Muscle layer of duodenum (tissue), 2 donors: ENCODE data around the gene ACTR8.

ENCODE experiments used
- H3K27ac ChIP-seq: one replicate; pipeline ENCODE4 v1.7.0; 2013; ENCODE audit warnings: mild to moderate bottlenecking, low read length
- H3K27me3 ChIP-seq: one replicate; pipeline ENCODE4 v1.7.0; 2013; ENCODE audit warnings: low read depth, mild to moderate bottlenecking, control low read depth, low read length
- H3K36me3 ChIP-seq, 2 donors: one replicate each; pipeline ENCODE4 v1.7.0; 2013; ENCODE audit warnings: low read length in 2 of 2, control low read depth in 1 of 2, mild to moderate bottlenecking in 1 of 2; ENCODE audit not compliant: insufficient read depth in 2 of 2, control insufficient read depth in 1 of 2
- H3K4me1 ChIP-seq, 2 donors: one replicate each; pipeline ENCODE4 v1.7.0; 2013; ENCODE audit warnings: low read length in 2 of 2, mild to moderate bottlenecking in 2 of 2, control low read depth in 1 of 2, moderate library complexity in 1 of 2; ENCODE audit not compliant: insufficient read depth in 2 of 2, control insufficient read depth in 1 of 2
- H3K4me3 ChIP-seq, 2 donors: one replicate each; pipeline ENCODE4 v1.7.0; 2013; ENCODE audit warnings: low read length in 2 of 2, low read depth in 1 of 2, mild to moderate bottlenecking in 1 of 2
- H3K9me3 ChIP-seq, 2 donors: one replicate each; pipeline ENCODE4 v1.7.0; 2013; ENCODE audit warnings: low read length in 2 of 2, control low read depth in 1 of 2, mild to moderate bottlenecking in 1 of 2; ENCODE audit not compliant: control insufficient read depth in 1 of 2
- donor health status: healthy.

Gene ACTR8

DNA sequence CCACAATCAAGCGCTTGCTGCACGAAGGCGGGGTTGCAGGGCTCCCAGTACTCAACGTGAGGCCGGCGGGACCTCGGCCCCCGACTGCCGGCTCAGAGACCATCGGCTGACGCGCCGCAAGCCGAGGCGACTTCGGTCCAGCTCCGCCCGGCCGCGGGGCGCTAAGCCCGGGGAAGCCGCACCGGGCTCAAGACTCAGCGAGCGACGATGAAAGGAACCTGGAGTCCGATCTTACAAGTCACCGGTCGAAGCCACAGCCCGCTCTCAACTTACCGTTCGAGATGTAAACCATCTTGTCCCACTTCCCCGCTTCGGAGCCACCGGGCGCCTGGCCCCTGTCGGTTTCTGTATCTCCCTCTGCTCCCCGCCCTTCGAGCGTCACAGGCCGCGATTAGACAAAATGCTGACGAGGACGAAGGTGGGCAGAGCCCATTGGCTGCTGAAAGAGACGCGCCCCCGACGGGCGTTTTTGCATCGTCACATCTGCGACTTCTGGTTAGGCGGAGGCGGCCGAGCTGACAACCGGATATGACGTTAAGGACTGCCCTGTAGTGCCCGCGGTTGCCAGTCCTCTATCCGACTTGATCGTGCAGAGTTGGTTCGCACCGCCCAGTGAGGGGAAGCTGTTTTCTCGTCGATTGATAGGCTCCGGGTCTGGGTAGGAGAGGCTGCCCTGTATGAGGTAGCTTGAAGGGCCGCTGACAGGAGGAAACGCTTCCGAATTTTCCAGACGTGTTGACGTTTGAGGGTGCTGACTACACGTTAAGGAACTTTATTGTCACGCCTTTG lies 9.7 kb upstream of the ACTR8 start, which contains the start of gene SELENOK:
TSS of gene SELENOK (minus strand) at position 363 of the 789 bp plus-strand sequence.
- no peaks in the 10 kb centered on the region for H3K9me3 ChIP-seq
- peak within 1 kb of the TSS; percentile 73 to 92 for H3K4me3 ChIP-seq
- H3K27ac ChIP-seq: peak within 1 kb of the TSS; percentile 92
- H3K4me1 ChIP-seq: peaks cover 0 to 16% of the 10 kb centered on the region in 2 donors
- no peaks in the 10 kb centered on the region for H3K27me3 ChIP-seq
- H3K36me3 ChIP-seq: no peaks in the 10 kb centered on the region

DNA sequence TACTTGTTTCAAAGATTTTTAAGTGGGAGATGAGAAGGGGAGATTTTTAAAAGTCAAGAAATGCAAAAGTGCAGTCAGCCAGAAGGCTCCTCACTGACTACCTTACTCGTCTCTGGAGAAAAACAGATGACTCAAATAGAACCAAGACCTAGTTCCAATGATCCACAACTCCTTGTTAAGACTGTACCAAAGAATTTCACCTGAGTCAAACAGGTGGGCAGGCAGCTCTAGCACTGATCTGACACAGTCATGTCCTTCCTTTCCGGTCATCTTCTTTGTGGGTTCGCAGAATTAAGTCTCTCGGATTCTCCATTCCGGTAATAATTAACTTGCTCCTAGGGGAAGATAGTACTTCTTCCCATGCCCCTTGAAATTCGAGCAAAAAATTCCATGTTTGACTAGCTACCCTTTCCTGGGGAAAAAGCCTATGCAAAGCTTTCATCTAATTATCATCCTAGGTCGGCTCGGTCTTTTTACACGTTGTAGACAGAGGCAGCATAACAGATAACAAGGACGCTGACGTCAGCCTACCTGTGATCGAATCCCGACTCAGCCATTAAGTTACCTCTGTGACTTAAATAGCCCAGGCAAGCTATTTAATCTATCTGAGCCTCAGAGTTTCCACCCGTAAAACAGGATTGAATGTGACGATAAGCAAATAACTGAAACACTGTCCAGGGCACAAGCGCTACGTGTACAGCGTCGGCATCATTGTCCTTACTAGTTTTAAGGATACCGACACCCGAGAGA lies 8.9 kb upstream of the ACTR8 start:
- Histone ChIP-seq H3K27me3 (no peaks in the 10 kb centered on the region), H3K4me3 (peak overlapping the region; percentile 73 to 92), H3K27ac (peak overlapping the region; percentile 92), H3K9me3 (no peaks in the 10 kb centered on the region), H3K4me1 (peaks cover 0 to 16% of the 10 kb centered on the region in 2 donors), H3K36me3 (peaks cover 3% of the 10 kb centered on the region in 2 donors)

DNA sequence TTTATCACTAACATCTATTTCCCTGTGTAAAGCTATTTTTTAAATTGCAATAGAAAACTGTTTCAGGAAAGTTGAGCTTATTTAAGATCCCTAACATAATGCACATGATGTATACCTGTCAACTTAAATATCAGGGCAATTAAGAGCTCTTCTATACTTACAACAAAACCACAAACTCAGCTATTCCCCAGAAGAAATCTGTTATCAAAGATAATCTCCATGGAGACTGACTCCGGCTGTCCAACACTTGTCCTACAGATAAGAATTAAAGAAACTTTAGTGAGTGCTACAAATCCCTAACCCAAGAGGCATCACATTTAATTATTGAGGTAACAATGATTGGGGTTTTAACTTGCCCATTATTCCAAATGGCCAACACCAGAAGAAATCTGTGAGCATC lies 6.3 kb upstream of the ACTR8 start:
- Histone ChIP-seq H3K4me3 (no peak overlapping the region), H3K4me1 (peaks cover 0 to 16% of the 10 kb centered on the region in 2 donors), H3K36me3 (peaks cover 9 to 17% of the 10 kb centered on the region in 2 donors), H3K9me3 (no peaks in the 10 kb centered on the region), H3K27ac (no peak overlapping the region), H3K27me3 (no peaks in the 10 kb centered on the region)

DNA sequence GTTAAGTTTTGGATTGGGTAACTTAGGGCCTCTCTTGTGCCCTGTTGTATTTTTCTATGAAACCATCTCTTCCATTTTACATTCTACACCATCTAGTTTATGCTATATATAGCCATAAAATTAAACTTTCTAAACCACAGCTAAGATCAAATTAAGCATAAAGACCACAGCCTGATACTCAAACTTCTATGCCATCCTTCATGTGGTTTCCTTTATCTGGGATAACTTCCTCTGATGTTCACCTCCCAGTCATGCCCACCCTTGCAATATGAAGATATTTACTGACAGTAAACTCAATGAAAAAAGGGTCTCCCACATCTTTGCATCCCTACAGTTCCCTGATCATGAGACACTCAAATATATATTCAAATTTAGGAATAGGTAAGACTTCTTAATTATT lies 5.5 kb upstream of the ACTR8 start:
- Histone ChIP-seq H3K9me3 (no peaks in the 10 kb centered on the region), H3K4me1 (peaks cover under 1 to 16% of the 10 kb centered on the region in 2 donors), H3K27me3 (no peaks in the 10 kb centered on the region), H3K4me3 (no peak overlapping the region), H3K36me3 (peaks cover 9 to 17% of the 10 kb centered on the region in 2 donors), H3K27ac (no peak overlapping the region)

DNA sequence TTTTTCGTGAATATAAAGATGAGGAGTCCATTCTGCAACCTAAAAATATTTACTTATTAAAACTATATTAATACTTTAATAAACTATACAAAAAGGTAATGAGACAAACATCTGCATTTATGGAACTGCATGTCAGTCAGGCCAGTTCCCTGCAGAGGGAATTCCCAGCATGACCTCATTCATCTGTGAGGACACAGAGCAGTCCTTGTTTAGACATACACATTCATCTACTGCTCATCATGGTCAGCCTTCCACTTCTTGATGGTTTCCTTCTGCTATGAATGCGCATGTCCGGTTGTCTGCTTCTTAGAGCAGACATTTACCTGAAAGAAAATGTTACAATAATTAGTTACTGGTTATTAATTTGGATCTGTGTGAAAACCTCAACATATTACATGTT lies 3.3 kb upstream of the ACTR8 start:
- H3K4me1 ChIP-seq: peaks cover 11 to 19% of the 10 kb centered on the region in 2 donors
- H3K4me3 ChIP-seq: no peak overlapping the region
- H3K9me3 ChIP-seq: no peaks in the 10 kb centered on the region
- no peaks in the 10 kb centered on the region for H3K27me3 ChIP-seq
- H3K27ac ChIP-seq: no peak overlapping the region
- H3K36me3 ChIP-seq: peaks cover 9 to 17% of the 10 kb centered on the region in 2 donors

DNA sequence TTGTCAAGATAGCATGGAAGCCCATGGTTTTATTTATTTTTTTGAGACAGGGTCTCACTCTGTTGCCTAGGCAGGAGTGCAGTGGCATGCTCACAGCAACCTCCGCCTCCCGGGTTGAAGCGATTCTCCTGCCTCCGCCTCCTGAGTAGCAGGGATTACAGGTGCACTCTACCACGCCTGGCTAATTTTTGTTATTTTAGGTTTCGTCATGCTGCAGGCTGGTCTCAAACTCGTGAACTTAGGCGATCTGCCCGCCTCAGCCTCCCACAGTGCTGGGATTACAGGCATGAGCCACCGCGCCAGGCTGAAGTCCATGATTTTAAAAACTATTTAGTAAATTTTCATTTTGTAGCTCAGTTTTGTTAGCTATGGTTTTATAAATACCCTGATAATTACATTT lies 2.7 kb upstream of the ACTR8 start:
- Histone ChIP-seq H3K9me3 (no peaks in the 10 kb centered on the region), H3K36me3 (peaks cover 9 to 17% of the 10 kb centered on the region in 2 donors), H3K27me3 (no peaks in the 10 kb centered on the region), H3K4me1 (peaks cover 11 to 17% of the 10 kb centered on the region in 2 donors), H3K4me3 (no peak overlapping the region), H3K27ac (no peak overlapping the region)

DNA sequence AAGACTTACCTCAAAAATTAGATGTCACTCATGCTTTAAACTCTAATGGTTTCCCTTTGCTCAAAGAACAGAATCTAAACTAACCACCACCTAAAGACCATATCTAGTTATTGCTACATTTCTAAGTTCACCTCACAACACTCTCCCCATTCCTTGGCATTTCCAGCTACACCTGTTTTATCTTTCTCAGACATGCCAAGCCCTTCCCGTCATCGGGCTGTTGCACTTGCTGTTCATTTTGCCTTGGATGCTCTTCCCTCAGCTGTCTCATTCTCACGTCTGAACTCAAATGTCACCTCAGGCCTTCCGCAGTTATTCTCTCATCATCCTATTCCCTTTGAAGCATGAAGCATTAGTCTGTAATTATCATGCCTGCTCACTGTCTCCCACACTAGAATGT lies 1.1 kb upstream of the ACTR8 start:
- no peak overlapping the region for H3K4me3 ChIP-seq
- H3K36me3 ChIP-seq: peaks cover 15 to 32% of the 10 kb centered on the region in 2 donors
- peaks cover 11 to 15% of the 10 kb centered on the region in 2 donors for H3K4me1 ChIP-seq
- no peaks in the 10 kb centered on the region for H3K27me3 ChIP-seq
- H3K27ac ChIP-seq: no peak overlapping the region
- H3K9me3 ChIP-seq: no peaks in the 10 kb centered on the region

DNA sequence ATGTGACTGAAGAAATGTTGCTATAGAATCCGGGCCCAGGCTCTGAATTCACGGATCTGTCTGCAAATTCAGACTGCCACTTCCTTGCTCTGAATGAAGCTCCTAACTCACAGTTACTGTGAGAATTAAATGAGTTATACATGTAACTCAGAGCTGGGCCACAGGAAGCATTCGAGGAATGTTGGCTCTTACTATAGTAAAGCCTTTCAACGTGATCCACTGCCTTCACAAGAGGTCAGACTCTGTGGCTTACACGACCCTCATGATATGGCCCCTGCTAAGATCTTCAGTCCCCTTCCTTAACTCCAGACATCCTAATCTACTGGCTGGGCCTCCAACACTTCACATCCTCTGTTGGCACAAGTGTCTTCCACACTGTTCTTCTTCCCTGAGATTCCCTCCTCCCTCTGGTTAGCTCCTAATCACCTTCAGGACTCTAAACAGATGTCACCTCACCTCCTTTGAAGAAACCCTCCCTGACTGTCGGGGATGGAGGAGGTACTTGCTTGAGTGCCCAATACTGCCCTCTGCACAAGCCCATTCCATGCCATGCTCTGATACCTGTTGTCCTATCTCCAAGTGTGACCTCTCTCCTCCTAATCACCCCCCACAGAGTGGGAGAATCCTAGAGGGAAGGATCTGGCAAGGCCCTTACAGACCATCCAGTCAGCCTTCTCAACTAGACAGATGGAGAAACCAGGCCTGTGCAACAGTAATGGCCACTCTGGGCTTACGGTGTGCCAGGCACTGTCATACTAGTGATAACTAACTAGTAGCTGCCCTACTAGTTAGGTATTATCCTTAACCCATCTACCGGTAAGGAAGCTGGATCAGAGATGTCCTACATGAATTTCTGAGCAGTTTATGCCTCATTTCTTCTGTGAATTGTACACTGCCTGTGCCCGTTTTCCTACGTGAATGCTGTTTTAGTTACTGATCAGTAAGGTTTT lies 1.3 kb downstream of the ACTR8 start:
- no peaks in the 10 kb centered on the region for H3K9me3 ChIP-seq

DNA sequence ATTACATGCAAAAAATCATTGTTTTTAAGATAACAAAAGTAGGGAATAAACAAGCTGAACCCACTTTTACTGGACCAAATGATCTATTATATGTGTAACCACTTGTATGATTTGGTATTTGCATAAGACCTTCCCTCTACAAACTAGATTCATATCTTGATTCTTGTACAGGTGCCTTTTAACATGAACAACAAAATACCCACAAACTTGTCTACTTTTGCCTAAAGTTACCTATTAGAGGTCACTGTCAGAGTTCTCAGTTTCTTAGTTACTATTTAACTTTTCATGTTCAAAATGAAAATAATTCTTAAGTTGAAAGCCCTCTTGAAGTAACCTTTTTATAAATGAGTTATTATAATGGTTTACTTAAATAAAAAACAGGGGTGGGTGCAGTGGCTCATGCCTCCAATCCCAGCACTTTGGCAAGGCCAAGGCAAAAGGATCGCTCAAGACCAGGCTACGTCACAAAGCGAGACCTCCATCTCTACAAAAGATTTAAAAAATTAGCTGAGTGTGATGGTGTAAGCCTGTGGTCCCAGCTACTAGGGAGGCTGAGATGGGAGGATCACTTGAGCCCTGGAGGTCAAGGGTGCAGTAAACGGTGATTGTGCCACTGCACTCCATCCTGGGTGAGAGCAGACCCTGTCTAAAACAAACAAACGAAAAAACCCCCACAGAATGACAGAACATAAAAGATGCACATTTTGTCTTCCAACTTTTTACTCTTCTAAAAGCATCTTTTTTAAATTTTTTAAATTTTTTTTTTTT lies 16.0 kb downstream of the ACTR8 start:
- Histone ChIP-seq H3K36me3 (peaks cover 42 to 81% of the 10 kb centered on the region in 2 donors), H3K27ac (no peak overlapping the region)

More for the DNA sequence above, 1.3 kb downstream of the ACTR8 start:
- peak overlapping the region; percentile 82 to 98 for H3K4me3 ChIP-seq
- H3K27me3 ChIP-seq: no peaks in the 10 kb centered on the region
- H3K36me3 ChIP-seq: peaks cover 22 to 50% of the 10 kb centered on the region in 2 donors
- H3K4me1 ChIP-seq: peaks cover 11 to 15% of the 10 kb centered on the region in 2 donors
- H3K27ac ChIP-seq: peak overlapping the region; percentile 76

DNA sequence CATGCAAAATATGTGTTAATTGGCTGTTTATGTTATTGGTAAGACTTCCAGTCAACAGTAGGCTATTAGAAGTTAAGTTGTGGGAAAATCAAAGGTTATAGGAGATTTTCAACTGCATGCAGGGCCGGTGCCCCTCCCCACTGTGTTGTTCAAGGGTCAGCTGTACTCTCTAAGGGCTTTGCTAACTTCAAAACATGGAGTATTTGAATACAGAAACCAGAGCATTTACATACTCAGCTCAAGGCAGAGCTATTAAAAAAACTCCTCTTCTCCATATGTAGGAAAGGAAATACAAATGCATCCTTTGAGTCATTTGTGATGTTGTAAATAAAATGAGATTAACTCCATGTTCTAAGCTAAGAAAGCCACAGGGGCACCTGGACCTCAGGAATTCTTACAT lies 18.8 kb downstream of the ACTR8 start:
- H3K27ac ChIP-seq: no peak overlapping the region
- no peaks in the 10 kb centered on the region for H3K9me3 ChIP-seq
- H3K27me3 ChIP-seq: no peaks in the 10 kb centered on the region
- H3K4me3 ChIP-seq: no peak overlapping the region
- no peaks in the 10 kb centered on the region for H3K4me1 ChIP-seq
- H3K36me3 ChIP-seq: peaks cover 31 to 61% of the 10 kb centered on the region in 2 donors

More for the DNA sequence above, 16.0 kb downstream of the ACTR8 start:
- H3K4me3 ChIP-seq: no peak overlapping the region
- H3K9me3 ChIP-seq: no peaks in the 10 kb centered on the region
- no peaks in the 10 kb centered on the region for H3K27me3 ChIP-seq
- H3K4me1 ChIP-seq: no peaks in the 10 kb centered on the region
